Measurements from ENCODE around the gene CDSN. TPM values are rescaled to one million over a fixed set of nuclear protein-coding genes. Genes with fewer than 3 reads are reported as not detected.

The CDSN gene
- total and polyA plus RNA-seq, 11 donors, result 0.15 to 0.56 TPM; not detected in 9

- Histone ChIP-seq H3K27ac (peak within 1 kb of the TSS in 11 of 12 donors; percentile 33 to 83 (median 59)), H3K4me1 (peaks cover 0 to 26% (median 15%) of the 10 kb centered on the region in 12 donors), H3K27me3 (no peaks in the 10 kb centered on the region), H3K4me3 (peak within 1 kb of the TSS; percentile 52 to 87 (median 68)), H3K9me3 (no peaks in the 10 kb centered on the region), H3K36me3 (peaks cover 0 to 32% (median 19%) of the 10 kb centered on the region in 9 donors)
- WGBS, 4 donors, result 0% methylated on average over 37 to 65 of the region's 65 CpGs
- intact Hi-C loops (cut with DNase I), result loop anchor here in 1 of 10 donors (1.0 kb wide), 1 partner anchor 15 kb away; no protein-coding TSS in a partner anchor
- peak; percentile 97 to 99 (median 98) for ATAC-seq
- peak; percentile 99 for DNase-seq
- peak in 1 of 2 donors; percentile 58 for TF ChIP-seq POLR2A (IDR thresholded peaks at IDR 0.05)
- TF ChIP-seq CTCF (IDR thresholded peaks at IDR 0.05), result no peak
Observed at GRCh38 chr6:31158140-31158862, 38.1 kb upstream of the CDSN start, which contains the start of gene TCF19. TSS of gene TCF19 (plus strand) at chr6:31158589. CDS start at chr6:31159470, 881 bp downstream.

- no peaks in the 10 kb centered on the region for H3K9me3 ChIP-seq
- peak in 3 of 4 donors; percentile 8 to 31 (median 12) for ATAC-seq
- no peaks in the 10 kb centered on the region for H3K27me3 ChIP-seq
- H3K27ac ChIP-seq, result peak within 1 kb of the TSS in 11 of 12 donors; percentile 33 to 83 (median 59)
- peaks cover 0 to 26% (median 15%) of the 10 kb centered on the region in 12 donors for H3K4me1 ChIP-seq
- peaks cover 0 to 32% (median 13%) of the 10 kb centered on the region in 9 donors for H3K36me3 ChIP-seq
- no peak for TF ChIP-seq POLR2A (IDR thresholded peaks at IDR 0.05)
- TF ChIP-seq CTCF (IDR thresholded peaks at IDR 0.05), result no peak
- WGBS, 4 donors, result 8 to 15% (median 11%) methylated on average over 14 of the region's 14 CpGs
- H3K4me3 ChIP-seq, result peak within 1 kb of the TSS; percentile 52 to 87 (median 68)
- DNase-seq, result peak in 1 of 5 donors; percentile 14
- intact Hi-C loops (cut with DNase I), result loop anchor here in 1 of 10 donors (1.0 kb wide), 1 partner anchor 14 kb away; no protein-coding TSS in a partner anchor
Observed at GRCh38 chr6:31157513-31158139, 37.4 kb upstream of the CDSN start, which contains the start of gene CCHCR1. TSS of gene CCHCR1 (minus strand) at chr6:31157802. CDS start at chr6:31157600, 202 bp downstream.

- WGBS, 4 donors, result 93 to 99% (median 94%) methylated on average over 7 of the region's 7 CpGs
- intact Hi-C loops (cut with DNase I), result no loop called here
- H3K4me3 ChIP-seq, result no peak overlapping the region
- ATAC-seq (no peak), DNase-seq (peak in 1 of 5 donors; percentile 13)
- TF ChIP-seq CTCF (IDR thresholded peaks at IDR 0.05), result no peak
- TF ChIP-seq POLR2A (IDR thresholded peaks at IDR 0.05), result no peak
- peaks cover 0 to 26% (median 15%) of the 10 kb centered on the region in 12 donors for H3K4me1 ChIP-seq
- H3K36me3 ChIP-seq, result peaks cover 0 to 32% (median 12%) of the 10 kb centered on the region in 9 donors
- H3K9me3 ChIP-seq, result no peaks in the 10 kb centered on the region
- no peak overlapping the region for H3K27ac ChIP-seq
- no peaks in the 10 kb centered on the region for H3K27me3 ChIP-seq
Observed at GRCh38 chr6:31156641-31157040, 36.4 kb upstream of the CDSN start.

- Histone ChIP-seq H3K27ac (no peak overlapping the region), H3K4me1 (peaks cover 0 to 21% (median 13%) of the 10 kb centered on the region in 12 donors), H3K9me3 (no peaks in the 10 kb centered on the region), H3K4me3 (no peak overlapping the region), H3K27me3 (no peaks in the 10 kb centered on the region), H3K36me3 (peaks cover 0 to 35% (median 21%) of the 10 kb centered on the region in 9 donors)
- WGBS, 4 donors, result 87 to 97% (median 94%) methylated on average over 15 of the region's 15 CpGs
- no peak for TF ChIP-seq POLR2A (IDR thresholded peaks at IDR 0.05)
- no peak for TF ChIP-seq CTCF (IDR thresholded peaks at IDR 0.05)
- DNase-seq, result peak in 1 of 5 donors; percentile 9
- no peak for ATAC-seq
- intact Hi-C loops (cut with DNase I), result no loop called here
Observed at GRCh38 chr6:31154436-31154835, 34.2 kb upstream of the CDSN start.

Measured in heart left ventricle (tissue), 16 donors.